ENCODE results near the gene MMP7.
"Not testable (repeated sequence)": the region's sequence is repeated elsewhere in the genome, so short reads cannot be mapped to it uniquely, and the experiment has no call there.

MMP7 gene

GRCh38 chr11:102527041-102527440, 3.5 kb downstream of the MMP7 start:
- DNase-seq (ENCODE audit: low read depth in 1 of 2, low spot score in 1 of 2): no peak
- TF ChIP-seq JUND (IDR thresholded peaks at IDR 0.05; ENCODE audit: low read depth): no peak
- in situ Hi-C loops (cut with HindIII; ENCODE audit: low pct_unique_long_range_greater_than_20kb, low sequenced_read_pairs): no loop called here

- DNase-seq (ENCODE audit: low read depth in 1 of 2, low spot score in 1 of 2): no peak
- no peak for TF ChIP-seq JUND (IDR thresholded peaks at IDR 0.05; ENCODE audit: low read depth)
- in situ Hi-C loops (cut with HindIII; ENCODE audit: low pct_unique_long_range_greater_than_20kb, low sequenced_read_pairs): no loop called here
Observed at GRCh38 chr11:102523887-102524286, 6.7 kb downstream of the MMP7 start.

GRCh38 chr11:102523189-102523570, 7.4 kb downstream of the MMP7 start:
- in situ Hi-C loops (cut with HindIII; ENCODE audit: low pct_unique_long_range_greater_than_20kb, low sequenced_read_pairs): no loop called here
- no peak for TF ChIP-seq JUND (IDR thresholded peaks at IDR 0.05; ENCODE audit: low read depth)
- no peak for DNase-seq (ENCODE audit: low read depth in 1 of 2, low spot score in 1 of 2)

- no peak for DNase-seq (ENCODE audit: low read depth in 1 of 2, low spot score in 1 of 2)
- TF ChIP-seq JUND (IDR thresholded peaks at IDR 0.05; ENCODE audit: low read depth): no peak
- in situ Hi-C loops (cut with HindIII; ENCODE audit: low pct_unique_long_range_greater_than_20kb, low sequenced_read_pairs): no loop called here
Observed at GRCh38 chr11:102522312-102523188, 8.0 kb downstream of the MMP7 start.

GRCh38 chr11:102521121-102521520, 9.4 kb downstream of the MMP7 start:
- TF ChIP-seq JUND (IDR thresholded peaks at IDR 0.05; ENCODE audit: low read depth): no peak
- in situ Hi-C loops (cut with HindIII; ENCODE audit: low pct_unique_long_range_greater_than_20kb, low sequenced_read_pairs): no loop called here
- DNase-seq (ENCODE audit: low read depth in 1 of 2, low spot score in 1 of 2): no peak

- in situ Hi-C loops (cut with HindIII; ENCODE audit: low pct_unique_long_range_greater_than_20kb, low sequenced_read_pairs): no loop called here
- no peak for TF ChIP-seq JUND (IDR thresholded peaks at IDR 0.05; ENCODE audit: low read depth)
- no peak for DNase-seq (ENCODE audit: low read depth in 1 of 2, low spot score in 1 of 2)
Observed at GRCh38 chr11:102520514-102520913, 10.0 kb downstream of the MMP7 start.

GRCh38 chr11:102518296-102519094, 12.1 kb downstream of the MMP7 start:
- DNase-seq (ENCODE audit: low read depth in 1 of 2, low spot score in 1 of 2): no peak
- TF ChIP-seq JUND (IDR thresholded peaks at IDR 0.05; ENCODE audit: low read depth): no peak
- in situ Hi-C loops (cut with HindIII; ENCODE audit: low pct_unique_long_range_greater_than_20kb, low sequenced_read_pairs): no loop called here

GRCh38 chr11:102517670-102518069, 12.9 kb downstream of the MMP7 start:
- in situ Hi-C loops (cut with HindIII; ENCODE audit: low pct_unique_long_range_greater_than_20kb, low sequenced_read_pairs): no loop called here
- no peak for DNase-seq (ENCODE audit: low read depth in 1 of 2, low spot score in 1 of 2)
- no peak for TF ChIP-seq JUND (IDR thresholded peaks at IDR 0.05; ENCODE audit: low read depth)

- no peak for DNase-seq (ENCODE audit: low read depth in 1 of 2, low spot score in 1 of 2)
- in situ Hi-C loops (cut with HindIII; ENCODE audit: low pct_unique_long_range_greater_than_20kb, low sequenced_read_pairs): no loop called here
- no peak for TF ChIP-seq JUND (IDR thresholded peaks at IDR 0.05; ENCODE audit: low read depth)
Observed at GRCh38 chr11:102516179-102516578, 14.4 kb downstream of the MMP7 start.

GRCh38 chr11:102513869-102514268, 16.7 kb downstream of the MMP7 start:
- DNase-seq (ENCODE audit: low read depth in 1 of 2, low spot score in 1 of 2): peak in 1 of 2 experiments; percentile 79
- in situ Hi-C loops (cut with HindIII; ENCODE audit: low pct_unique_long_range_greater_than_20kb, low sequenced_read_pairs): no loop called here
- no peak for TF ChIP-seq JUND (IDR thresholded peaks at IDR 0.05; ENCODE audit: low read depth)

GRCh38 chr11:102510439-102511135, 20.0 kb downstream of the MMP7 start:
- in situ Hi-C loops (cut with HindIII; ENCODE audit: low pct_unique_long_range_greater_than_20kb, low sequenced_read_pairs): no loop called here
- no peak for DNase-seq (ENCODE audit: low read depth in 1 of 2, low spot score in 1 of 2)
- no peak for TF ChIP-seq JUND (IDR thresholded peaks at IDR 0.05; ENCODE audit: low read depth)

- in situ Hi-C loops (cut with HindIII; ENCODE audit: low pct_unique_long_range_greater_than_20kb, low sequenced_read_pairs); DNase-seq (ENCODE audit: low read depth in 1 of 2, low spot score in 1 of 2): not testable (repeated sequence)
Observed at GRCh38 chr11:102502831-102503230, 27.7 kb downstream of the MMP7 start.

GRCh38 chr11:102500829-102501228, 29.7 kb downstream of the MMP7 start:
- in situ Hi-C loops (cut with HindIII; ENCODE audit: low pct_unique_long_range_greater_than_20kb, low sequenced_read_pairs): no loop called here
- no peak for DNase-seq (ENCODE audit: low read depth in 1 of 2, low spot score in 1 of 2)
- no peak for TF ChIP-seq JUND (IDR thresholded peaks at IDR 0.05; ENCODE audit: low read depth)

All from T47D (cell line).